ENCODE measurements around the gene STARD3NL.
"Not testable (repeated sequence)": the region's sequence is repeated elsewhere in the genome, so short reads cannot be mapped to it uniquely, and the experiment has no call there.

STARD3NL gene

GRCh38 chr7:38270405-38270804 is 92.4 kb downstream of the STARD3NL start:
- DNase-seq: not testable (repeated sequence)

- no peak for DNase-seq
Observed at GRCh38 chr7:38273286-38273995, 95.4 kb downstream of the STARD3NL start, which contains the start of gene TARP. Gene TARP, minus strand, starts transcription at chr7:38273636.

GRCh38 chr7:38274486-38274885 is 96.4 kb downstream of the STARD3NL start:
- no peak for DNase-seq

GRCh38 chr7:38274927-38275620 is 97.0 kb downstream of the STARD3NL start:
- no peak for DNase-seq

GRCh38 chr7:38276096-38276877 is 98.2 kb downstream of the STARD3NL start:
- DNase-seq: no peak

GRCh38 chr7:38280000-38280399 is 102.0 kb downstream of the STARD3NL start:
- DNase-seq: no peak
